GM12875 (cell line): ENCODE data around the gene CLTB.

Experiments
- H3K4me3 ChIP-seq: one replicate; pipeline ENCODE4 v1.5.1; 2011; ENCODE audit warnings: low read depth, low read length, control low read depth
- CTCF ChIP-seq: IDR thresholded peaks from 2 replicates; pipeline ENCODE4 v1.5.1; 2011; ENCODE audit warnings: low read depth, mild to moderate bottlenecking, control low read depth, inconsistent platforms, low read length, moderate library complexity, borderline replicate concordance; ENCODE audit not compliant: insufficient read depth

CLTB gene

DNA sequence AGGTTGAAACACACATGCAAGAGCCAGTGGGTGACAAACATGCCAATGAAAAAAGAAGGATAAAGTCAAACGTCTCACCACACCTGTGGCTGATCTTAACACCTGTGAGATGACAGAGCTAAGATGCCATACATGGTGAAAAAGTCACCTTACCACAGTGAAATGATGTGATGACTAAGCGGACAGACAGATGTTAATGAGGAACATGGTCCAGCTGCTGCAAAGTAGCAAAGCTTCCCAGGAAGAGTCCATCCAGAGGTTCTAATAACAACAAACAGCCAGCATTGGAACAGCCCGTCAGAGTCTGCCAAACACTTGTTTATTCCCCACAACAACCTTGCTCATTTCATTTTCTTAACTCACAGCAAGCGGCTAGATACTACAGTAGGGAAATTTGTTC is 56.7 kb downstream of the CLTB start:
- no peak overlapping the region for H3K4me3 ChIP-seq
- no peak for TF ChIP-seq CTCF

- TF ChIP-seq CTCF: no peak
- H3K4me3 ChIP-seq: no peak overlapping the region
Measured at GRCh38 chr5:176356179-176356566, 60.2 kb downstream of the CLTB start.

GRCh38 chr5:176355400-176356178 is 60.8 kb downstream of the CLTB start:
- no peak for TF ChIP-seq CTCF
- no peak overlapping the region for H3K4me3 ChIP-seq

GRCh38 chr5:176353533-176353932 is 62.8 kb downstream of the CLTB start:
- H3K4me3 ChIP-seq: no peak overlapping the region
- TF ChIP-seq CTCF: no peak

GRCh38 chr5:176352116-176352878 is 64.0 kb downstream of the CLTB start:
- no peak overlapping the region for H3K4me3 ChIP-seq
- no peak for TF ChIP-seq CTCF

- TF ChIP-seq CTCF: no peak
- H3K4me3 ChIP-seq: no peak overlapping the region
Measured at GRCh38 chr5:176350416-176350815, 65.9 kb downstream of the CLTB start.
